Heart left ventricle (tissue), 16 donors: ENCODE results near the gene RHOT2. TPM values are rescaled to one million over a fixed set of nuclear protein-coding genes. Genes with fewer than 3 reads are reported as not detected.

ENCODE experiments used
- ATAC-seq, 4 donors: fragments of 200-7000 bp; cut with Tn5 transposase; one replicate each; pipeline ENCODE4 v1.9.1; 2020 to 2022; ENCODE audit warnings: moderate library complexity in 4 of 4, mild to moderate bottlenecking in 3 of 4, moderate number of reproducible peaks in 1 of 4
- DNase-seq, 5 donors: peaks; one replicate each; pipeline ENCODE4 v3.0.0-alpha.2; 2020
- H3K27ac ChIP-seq, 12 donors: fragments of 200-600 bp; sonication (generic) in 4 of 12; one replicate each; pipeline versions ENCODE4 v1.5.0 to v1.8.0; 2016 to 2022; ENCODE audit warnings: mild to moderate bottlenecking in 2 of 12
- H3K27me3 ChIP-seq, 9 donors: fragments of 200-600 bp; sonication (generic) in 2 of 9; one replicate each; pipeline versions ENCODE4 v1.5.1 to v1.8.0; 2016 to 2022; ENCODE audit warnings: mild to moderate bottlenecking in 3 of 9
- H3K36me3 ChIP-seq, 9 donors: fragments of 200-600 bp; sonication (generic) in 2 of 9; one replicate each; pipeline versions ENCODE4 v1.5.0 to v1.8.0; 2018 to 2022; ENCODE audit warnings: mild to moderate bottlenecking in 2 of 9
- H3K4me1 ChIP-seq, 12 donors: fragments of 200-600 bp; sonication (generic) in 4 of 12; one replicate each; pipeline versions ENCODE4 v1.5.0 to v1.8.0; 2016 to 2022; ENCODE audit warnings: mild to moderate bottlenecking in 3 of 12
- H3K4me3 ChIP-seq, 12 donors: fragments of 200-600 bp; sonication (generic) in 4 of 12; one replicate each; pipeline versions ENCODE4 v1.5.0 to v1.8.0; 2017 to 2022; ENCODE audit warnings: mild to moderate bottlenecking in 9 of 12, moderate library complexity in 4 of 12
- H3K9me3 ChIP-seq, 12 donors: fragments of 200-600 bp; sonication (generic) in 4 of 12; one replicate each; pipeline versions ENCODE4 v1.5.0 to v1.8.0; 2016 to 2022; ENCODE audit warnings: mild to moderate bottlenecking in 1 of 12
- POLR2A ChIP-seq, 2 donors: fragments of 450-650 bp; IDR thresholded peaks; one replicate each; pipeline ENCODE4 v1.6.1; 2017; ENCODE audit warnings: antibody characterized with exemption in 2 of 2, mild to moderate bottlenecking in 2 of 2, moderate library complexity in 2 of 2
- WGBS, 4 donors: extraction: QIAGEN DNeasy Blood & Tissue Kit in 2 of 4; methylation state at CpG; one replicate each; pipeline versions ENCODE4 v1.1.5 to v1.1.7; 2013 to 2018; 5-methylcytosine and 5-hydroxymethylcytosine counted together
- intact Hi-C, 10 donors: fragments of 100-400 bp; cut with DNase I; formaldehyde crosslinking; loops; one replicate each; pipeline versions ENCODE4 v1.11.1 to v1.14.2; 2022
- polyA plus RNA-seq, 2 donors: library from polyadenylated mRNA; stranded (reverse); fragments of 200-250 nt; gene quantifications; one replicate each; pipeline ENCODE4 v1.2.3, GENCODE V29; 2013
- total RNA-seq, 9 donors: library from RNA; depleted of rRNA in 2 of 9; stranded (reverse); fragments of >200 nt in 2 of 9; fragmentation: NEBNext Ultra II Directional in 3 of 9; extraction: Animal tissue kit (Norgen Biotek cat#: 25700) in 3 of 9; gene quantifications; one replicate each; pipeline versions ENCODE4 v1.1.0 to v1.2.4, GENCODE V29; 2016 to 2023
- TF ChIP-seq, protein P1 (sequence below), 12 donors: fragments of 200-600 bp; sonication (generic) in 4 of 12; IDR thresholded peaks; one replicate each; pipeline versions ENCODE4 v1.5.0 to v1.8.0; 2018 to 2022; ENCODE audit warnings: antibody characterized with exemption in 12 of 12, mild to moderate bottlenecking in 5 of 12
- donor health status: ischemic (EF 13 %, LVEDD 7.1; RV severe dilation, severe dysfunction).
- donor health status: healthy with polysubstance abuse.
- donor health status: DM: no; HTN: yes; CAD: no.
- donor health status: DM: no; HTN: no; CAD: no.
- donor health status: ischemic (EF 25% LVEDD 6.9; RV normal size, moderate dysfunction).
- donor health status: ischemic (EF 25% LVEDD 5.7; RV mildly dilated, moderate dysfunction).
- donor health status: healthy.
- donor health status: DM: yes; HTN: yes; CAD: no.
- donor health status: ischemic (EF 35%, LVEDD 5.7; RV mildly dilated, moderate dysfunction).
- donor health status: nonischemic (EF 11% LVEDD 7.7; RV severe dilation, severe dysfunction).
- donor health status: DM: yes; HTN: yes; CAD: no.
- donor health status: PGD.
- donor health status: ischemic (EF 29% LVEDD 5.4; RV normal size, mild dysfunction).
- donor health status: nonischemic (EF 23%, LVEDD 6.1; RV moderate dilation, normal function).

The RHOT2 gene
- total and polyA plus RNA-seq, 11 donors, result 33.7 to 143 (median 83.5) TPM

DNA sequence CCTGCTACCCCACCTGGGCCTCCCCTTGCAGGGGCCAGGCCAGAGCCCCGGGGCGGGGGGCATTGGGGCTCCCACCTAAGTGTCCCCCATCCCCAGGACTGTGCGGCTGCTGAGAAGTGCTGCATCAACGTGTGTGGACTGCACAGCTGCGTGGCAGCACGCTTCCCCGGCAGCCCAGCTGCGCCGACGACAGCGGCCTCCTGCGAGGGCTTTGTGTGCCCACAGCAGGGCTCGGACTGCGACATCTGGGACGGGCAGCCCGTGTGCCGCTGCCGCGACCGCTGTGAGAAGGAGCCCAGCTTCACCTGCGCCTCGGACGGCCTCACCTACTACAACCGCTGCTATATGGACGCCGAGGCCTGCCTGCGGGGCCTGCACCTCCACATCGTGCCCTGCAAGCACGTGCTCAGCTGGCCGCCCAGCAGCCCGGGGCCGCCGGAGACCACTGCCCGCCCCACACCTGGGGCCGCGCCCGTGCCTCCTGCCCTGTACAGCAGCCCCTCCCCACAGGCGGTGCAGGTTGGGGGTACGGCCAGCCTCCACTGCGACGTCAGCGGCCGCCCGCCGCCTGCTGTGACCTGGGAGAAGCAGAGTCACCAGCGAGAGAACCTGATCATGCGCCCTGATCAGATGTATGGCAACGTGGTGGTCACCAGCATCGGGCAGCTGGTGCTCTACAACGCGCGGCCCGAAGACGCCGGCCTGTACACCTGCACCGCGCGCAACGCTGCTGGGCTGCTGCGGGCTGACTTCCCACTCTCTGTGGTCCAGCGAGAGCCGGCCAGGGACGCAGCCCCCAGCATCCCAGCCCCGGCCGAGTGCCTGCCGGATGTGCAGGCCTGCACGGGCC, 35.2 kb upstream of the RHOT2 start:
- H3K4me1 ChIP-seq, result peaks cover 3 to 47% (median 33%) of the 10 kb centered on the region in 12 donors
- H3K4me3 ChIP-seq, result no peak overlapping the region
- H3K9me3 ChIP-seq, result no peaks in the 10 kb centered on the region
- intact Hi-C loops, result loop anchor here in 1 of 10 donors (5.0 kb wide), 1 partner anchor 35 kb away; no protein-coding TSS in a partner anchor
- no peak overlapping the region for H3K27ac ChIP-seq
- no peak for TF ChIP-seq POLR2A (IDR thresholded peaks at IDR 0.05)
- TF ChIP-seq, protein P1, sequence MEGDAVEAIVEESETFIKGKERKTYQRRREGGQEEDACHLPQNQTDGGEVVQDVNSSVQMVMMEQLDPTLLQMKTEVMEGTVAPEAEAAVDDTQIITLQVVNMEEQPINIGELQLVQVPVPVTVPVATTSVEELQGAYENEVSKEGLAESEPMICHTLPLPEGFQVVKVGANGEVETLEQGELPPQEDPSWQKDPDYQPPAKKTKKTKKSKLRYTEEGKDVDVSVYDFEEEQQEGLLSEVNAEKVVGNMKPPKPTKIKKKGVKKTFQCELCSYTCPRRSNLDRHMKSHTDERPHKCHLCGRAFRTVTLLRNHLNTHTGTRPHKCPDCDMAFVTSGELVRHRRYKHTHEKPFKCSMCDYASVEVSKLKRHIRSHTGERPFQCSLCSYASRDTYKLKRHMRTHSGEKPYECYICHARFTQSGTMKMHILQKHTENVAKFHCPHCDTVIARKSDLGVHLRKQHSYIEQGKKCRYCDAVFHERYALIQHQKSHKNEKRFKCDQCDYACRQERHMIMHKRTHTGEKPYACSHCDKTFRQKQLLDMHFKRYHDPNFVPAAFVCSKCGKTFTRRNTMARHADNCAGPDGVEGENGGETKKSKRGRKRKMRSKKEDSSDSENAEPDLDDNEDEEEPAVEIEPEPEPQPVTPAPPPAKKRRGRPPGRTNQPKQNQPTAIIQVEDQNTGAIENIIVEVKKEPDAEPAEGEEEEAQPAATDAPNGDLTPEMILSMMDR (IDR thresholded peaks at IDR 0.05), result no peak
- H3K27me3 ChIP-seq, result no peaks in the 10 kb centered on the region
- ATAC-seq (no peak), DNase-seq (peak in 1 of 5 donors; percentile 18)
- H3K36me3 ChIP-seq, result peaks cover 0 to 30% (median 5%) of the 10 kb centered on the region in 9 donors
- whole genome bisulfite sequencing, 4 donors, result 94 to 96% (median 95%) methylated on average over 20 to 67 of the region's 67 CpGs

DNA sequence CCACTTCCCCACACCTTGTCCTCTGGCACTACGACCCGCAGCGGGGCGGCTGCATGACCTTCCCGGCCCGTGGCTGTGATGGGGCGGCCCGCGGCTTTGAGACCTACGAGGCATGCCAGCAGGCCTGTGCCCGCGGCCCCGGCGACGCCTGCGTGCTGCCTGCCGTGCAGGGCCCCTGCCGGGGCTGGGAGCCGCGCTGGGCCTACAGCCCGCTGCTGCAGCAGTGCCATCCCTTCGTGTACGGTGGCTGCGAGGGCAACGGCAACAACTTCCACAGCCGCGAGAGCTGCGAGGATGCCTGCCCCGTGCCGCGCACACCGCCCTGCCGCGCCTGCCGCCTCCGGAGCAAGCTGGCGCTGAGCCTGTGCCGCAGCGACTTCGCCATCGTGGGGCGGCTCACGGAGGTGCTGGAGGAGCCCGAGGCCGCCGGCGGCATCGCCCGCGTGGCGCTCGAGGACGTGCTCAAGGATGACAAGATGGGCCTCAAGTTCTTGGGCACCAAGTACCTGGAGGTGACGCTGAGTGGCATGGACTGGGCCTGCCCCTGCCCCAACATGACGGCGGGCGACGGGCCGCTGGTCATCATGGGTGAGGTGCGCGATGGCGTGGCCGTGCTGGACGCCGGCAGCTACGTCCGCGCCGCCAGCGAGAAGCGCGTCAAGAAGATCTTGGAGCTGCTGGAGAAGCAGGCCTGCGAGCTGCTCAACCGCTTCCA, 34.4 kb upstream of the RHOT2 start:
- intact Hi-C loops, result loop anchor here in 1 of 10 donors (5.0 kb wide), 1 partner anchor 36 kb away; no protein-coding TSS in a partner anchor
- Histone ChIP-seq H3K36me3 (peaks cover 0 to 22% (median 0%) of the 10 kb centered on the region in 9 donors), H3K4me3 (no peak overlapping the region), H3K27me3 (no peaks in the 10 kb centered on the region), H3K9me3 (no peaks in the 10 kb centered on the region), H3K4me1 (peaks cover 3 to 53% (median 38%) of the 10 kb centered on the region in 12 donors), H3K27ac (no peak overlapping the region)
- no peak for TF ChIP-seq POLR2A (IDR thresholded peaks at IDR 0.05)
- TF ChIP-seq, protein P1 (IDR thresholded peaks at IDR 0.05), result no peak
- peak in 2 of 5 donors; percentile 18 to 61 for DNase-seq
- no peak for ATAC-seq
- WGBS, 4 donors, result 97 to 98% (median 97%) methylated on average over 68 to 74 of the region's 74 CpGs

DNA sequence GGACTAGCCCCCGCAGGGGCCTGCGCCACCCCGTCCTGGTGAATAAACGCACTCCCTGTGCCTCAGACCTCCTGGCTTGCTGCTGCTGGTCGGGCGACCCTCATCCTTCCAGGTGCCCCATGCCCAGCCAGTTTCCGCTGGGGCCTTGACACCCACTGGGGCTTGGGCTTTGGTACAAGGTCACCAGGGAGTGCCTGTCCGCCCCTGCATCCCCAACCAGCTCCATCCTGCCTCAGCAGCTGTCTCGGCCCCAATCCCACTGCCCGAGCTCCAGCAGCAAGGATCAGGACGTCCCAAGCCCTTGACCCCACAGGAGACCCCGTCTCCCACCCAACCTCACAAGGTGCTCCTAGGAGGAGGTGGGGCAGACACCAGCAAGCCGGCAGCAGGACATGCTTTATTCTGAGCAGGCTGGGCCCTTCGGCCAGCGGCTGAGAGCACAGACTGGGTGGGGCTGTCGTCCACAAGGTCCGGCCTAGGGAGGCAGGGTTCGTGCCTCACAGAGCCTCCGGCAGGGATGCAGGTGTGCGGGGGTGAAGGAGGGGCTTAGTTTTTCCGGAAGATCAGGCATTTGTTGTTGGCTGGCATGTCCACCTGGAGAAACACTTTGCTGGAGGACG, 33.8 kb upstream of the RHOT2 start:
- Histone ChIP-seq H3K4me1 (peaks cover 3 to 51% (median 39%) of the 10 kb centered on the region in 12 donors), H3K4me3 (no peak overlapping the region), H3K27me3 (no peaks in the 10 kb centered on the region), H3K36me3 (peaks cover 0 to 16% (median 0%) of the 10 kb centered on the region in 9 donors), H3K9me3 (no peaks in the 10 kb centered on the region), H3K27ac (no peak overlapping the region)
- no peak for TF ChIP-seq POLR2A (IDR thresholded peaks at IDR 0.05)
- TF ChIP-seq, protein P1 (IDR thresholded peaks at IDR 0.05), result no peak
- DNase-seq (no peak), ATAC-seq (no peak)
- WGBS, 4 donors, result 92 to 96% (median 94%) methylated on average over 4 to 22 of the region's 22 CpGs
- intact Hi-C loops, result loop anchor here in 1 of 10 donors (5.0 kb wide), 1 partner anchor 37 kb away; no protein-coding TSS in a partner anchor
